MCF 10A (cell line): ENCODE data around the gene SMOC2. TPM values are rescaled to one million over a fixed set of nuclear protein-coding genes. Genes with fewer than 3 reads are reported as not detected.
"Not testable (repeated sequence)": the region's sequence is repeated elsewhere in the genome, so short reads cannot be mapped to it uniquely, and the experiment has no call there.

Source experiments
- BruUV-seq: library from RNA; stranded (reverse); fragments of 400-500 nt; replicated peaks from 2 replicates; lab custom pipeline; 2021; lab: Mats Ljungman, UMichigan
- CTCF ChIA-PET: fragments of 300-600 bp; sonication (Branson Sonifier 250); formaldehyde crosslinking; extraction: SDS; loops from one replicate; lab custom pipeline; 2021; ENCODE audit warnings: antibody characterized with exemption, inconsistent platforms; lab: Yijun Ruan, JAX
- POLR2A ChIA-PET: fragments of 300-600, 350-650 bp; sonication (Branson Sonifier 250); formaldehyde crosslinking; extraction: SDS; loops from one replicate; lab custom pipeline; 2020; ENCODE audit warnings: antibody characterized with exemption, inconsistent platforms; lab: Yijun Ruan, JAX
- DNase-seq: peaks from one replicate; pipeline ENCODE4 v3.0.0-alpha.2; 2018; ENCODE audit not compliant: unreplicated experiment
- H3K27ac Mint-ChIP-seq: one replicate; pipeline ENCODE4 v1.8.0; 2022; ENCODE audit warnings: mild to moderate bottlenecking, low read depth, mixed read lengths; ENCODE audit not compliant: unreplicated experiment
- H3K27me3 Mint-ChIP-seq: one replicate; pipeline ENCODE4 v1.8.0; 2022; ENCODE audit warnings: mixed read lengths; ENCODE audit not compliant: insufficient read depth, unreplicated experiment
- H3K36me3 Mint-ChIP-seq: one replicate; pipeline ENCODE4 v1.8.0; 2022; ENCODE audit warnings: mild to moderate bottlenecking, moderate library complexity, mixed read lengths; ENCODE audit not compliant: insufficient read depth, unreplicated experiment
- H3K4me1 Mint-ChIP-seq: one replicate; pipeline ENCODE4 v1.8.0; 2022; ENCODE audit warnings: mixed read lengths; ENCODE audit not compliant: insufficient read depth, unreplicated experiment
- H3K4me3 Mint-ChIP-seq: one replicate; pipeline ENCODE4 v1.8.0; 2022; ENCODE audit warnings: mild to moderate bottlenecking, moderate library complexity, mixed read lengths; ENCODE audit not compliant: unreplicated experiment
- H3K9me3 Mint-ChIP-seq: one replicate; pipeline ENCODE4 v1.8.0; 2022; ENCODE audit warnings: mixed read lengths; ENCODE audit not compliant: unreplicated experiment
- intact Hi-C: fragments of 100-400 bp; cut with micrococcal nuclease; formaldehyde crosslinking; loops from 2 replicates; pipeline ENCODE4 v1.14.1; 2022
- total RNA-seq: library from RNA; stranded (reverse); gene quantifications from 2 replicates; pipeline ENCODE4 v1.2.3, GENCODE V29; 2022
- TF ChIP-seq, protein P1 (sequence below): fragments of 200-600 bp; IDR thresholded peaks from one replicate; pipeline ENCODE4 v1.8.0; 2022; ENCODE audit warnings: antibody characterized with exemption, mild to moderate bottlenecking; ENCODE audit not compliant: unreplicated experiment

The SMOC2 gene
- total RNA-seq, 1 experiment from 2014 or later = not detected

DNA sequence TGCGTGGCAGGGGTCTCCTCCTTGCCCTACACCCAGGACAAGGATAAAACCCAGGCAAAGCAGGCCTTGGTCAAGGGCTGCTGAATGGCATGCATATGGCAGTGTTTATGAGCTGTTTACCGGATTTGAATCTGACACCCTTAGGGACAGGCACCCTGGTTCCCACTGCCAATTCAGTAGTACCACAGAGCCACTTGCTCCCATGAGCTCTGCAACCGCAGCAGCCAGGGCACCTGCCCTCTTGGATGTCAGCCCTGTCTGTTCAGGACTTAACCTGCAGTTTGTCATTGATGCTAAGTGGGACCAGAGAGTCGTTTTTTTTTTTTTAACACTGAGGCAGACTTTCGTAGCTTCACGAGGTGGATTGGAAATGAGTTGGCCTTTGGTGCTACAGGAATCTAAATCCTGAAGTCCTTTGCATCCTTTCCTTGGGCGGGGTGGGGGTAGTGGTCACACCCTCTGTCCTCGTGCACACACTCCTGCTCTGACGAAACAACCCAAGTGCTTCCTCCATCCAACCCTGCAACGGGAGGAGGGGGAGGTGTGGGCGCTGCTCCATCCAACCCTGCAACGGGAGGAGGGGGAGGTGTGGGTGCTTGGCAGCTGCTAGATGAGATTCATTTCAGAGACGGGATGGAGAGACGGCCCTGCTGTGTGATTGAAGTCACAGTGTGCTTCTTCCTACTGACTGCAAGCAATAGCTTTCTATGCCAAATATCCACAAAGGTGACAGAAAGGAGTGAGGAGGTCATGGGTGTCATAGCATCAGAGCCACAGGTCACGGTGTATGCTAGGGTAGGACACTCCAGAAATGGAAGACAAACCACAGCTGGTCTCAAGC lies 166.5 kb downstream of the SMOC2 start:
- no peak for DNase-seq
- TF ChIP-seq, protein P1, sequence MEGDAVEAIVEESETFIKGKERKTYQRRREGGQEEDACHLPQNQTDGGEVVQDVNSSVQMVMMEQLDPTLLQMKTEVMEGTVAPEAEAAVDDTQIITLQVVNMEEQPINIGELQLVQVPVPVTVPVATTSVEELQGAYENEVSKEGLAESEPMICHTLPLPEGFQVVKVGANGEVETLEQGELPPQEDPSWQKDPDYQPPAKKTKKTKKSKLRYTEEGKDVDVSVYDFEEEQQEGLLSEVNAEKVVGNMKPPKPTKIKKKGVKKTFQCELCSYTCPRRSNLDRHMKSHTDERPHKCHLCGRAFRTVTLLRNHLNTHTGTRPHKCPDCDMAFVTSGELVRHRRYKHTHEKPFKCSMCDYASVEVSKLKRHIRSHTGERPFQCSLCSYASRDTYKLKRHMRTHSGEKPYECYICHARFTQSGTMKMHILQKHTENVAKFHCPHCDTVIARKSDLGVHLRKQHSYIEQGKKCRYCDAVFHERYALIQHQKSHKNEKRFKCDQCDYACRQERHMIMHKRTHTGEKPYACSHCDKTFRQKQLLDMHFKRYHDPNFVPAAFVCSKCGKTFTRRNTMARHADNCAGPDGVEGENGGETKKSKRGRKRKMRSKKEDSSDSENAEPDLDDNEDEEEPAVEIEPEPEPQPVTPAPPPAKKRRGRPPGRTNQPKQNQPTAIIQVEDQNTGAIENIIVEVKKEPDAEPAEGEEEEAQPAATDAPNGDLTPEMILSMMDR = no peak
- H3K4me1 Mint-ChIP-seq = peaks cover 15% of the 10 kb centered on the region
- ChIA-PET CTCF (interaction anchor here (0.6 kb wide), 1 partner anchor 52 kb away, joined by 3 read pairs; no protein-coding TSS in a partner anchor), POLR2A (no interaction called here)
- no peak overlapping the region for H3K4me3 Mint-ChIP-seq
- intact Hi-C loops = no loop called here
- peaks cover 25% of the 10 kb centered on the region for H3K27me3 Mint-ChIP-seq
- no peaks in the 10 kb centered on the region for H3K9me3 Mint-ChIP-seq
- BruUV-seq = no TSS peak
- no peak overlapping the region for H3K27ac Mint-ChIP-seq
- H3K36me3 Mint-ChIP-seq = no peaks in the 10 kb centered on the region

DNA sequence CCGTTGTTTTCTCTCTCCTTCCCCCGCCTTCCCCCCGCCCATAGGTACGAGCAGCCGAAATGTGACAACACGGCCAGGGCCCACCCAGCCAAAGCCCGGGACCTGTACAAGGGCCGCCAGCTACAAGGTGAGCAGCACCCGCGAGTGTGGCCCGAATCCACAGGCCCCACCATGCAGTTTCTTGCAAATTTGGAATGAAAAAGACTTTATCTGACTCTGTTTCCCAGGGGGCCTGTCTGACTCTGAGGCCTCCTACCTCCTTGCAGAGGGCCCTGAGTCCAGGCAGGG lies 167.1 kb downstream of the SMOC2 start:
- no peaks in the 10 kb centered on the region for H3K36me3 Mint-ChIP-seq
- H3K27me3 Mint-ChIP-seq = peaks cover 19% of the 10 kb centered on the region
- no peaks in the 10 kb centered on the region for H3K9me3 Mint-ChIP-seq
- no TSS peak for BruUV-seq
- TF ChIP-seq, protein P1 = no peak
- intact Hi-C loops = no loop called here
- no peak for DNase-seq
- ChIA-PET POLR2A (no interaction called here), CTCF (no interaction called here)
- H3K4me1 Mint-ChIP-seq = peaks cover 15% of the 10 kb centered on the region
- no peak overlapping the region for H3K27ac Mint-ChIP-seq
- no peak overlapping the region for H3K4me3 Mint-ChIP-seq

DNA sequence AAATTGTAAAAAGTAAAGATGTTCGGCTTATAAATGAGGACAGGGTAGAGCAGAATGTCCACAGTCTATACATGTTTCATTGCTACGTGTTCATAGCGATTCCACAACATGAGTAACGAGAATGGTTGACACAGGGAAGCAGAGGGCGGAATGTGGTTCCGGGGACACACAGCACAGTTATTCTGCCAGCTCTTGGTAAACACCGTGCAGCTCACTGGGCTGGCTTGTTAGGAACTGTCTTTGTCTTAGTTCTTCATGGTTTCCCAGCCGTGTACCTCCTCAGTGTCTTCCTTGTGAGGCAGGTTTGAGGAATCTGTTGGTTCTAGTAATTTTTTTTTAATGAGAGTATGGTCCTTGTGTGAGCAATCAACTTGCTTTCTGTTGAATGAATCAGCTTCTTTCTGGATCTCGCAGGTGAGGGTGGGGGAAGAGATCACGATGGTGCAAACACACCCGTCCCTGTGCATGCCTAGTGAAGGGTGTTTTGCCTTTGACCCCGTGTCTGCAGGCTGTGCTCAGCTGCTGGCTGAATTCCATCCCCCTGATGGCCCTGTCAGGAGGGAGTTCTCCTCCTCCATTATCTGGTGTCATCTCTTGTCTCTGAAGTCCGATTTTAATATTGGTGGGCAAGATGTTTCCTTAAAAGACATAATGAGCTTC lies 168.2 kb downstream of the SMOC2 start:
- intact Hi-C loops = no loop called here
- TF ChIP-seq, protein P1 = no peak
- no TSS peak for BruUV-seq
- peaks cover 15% of the 10 kb centered on the region for H3K4me1 Mint-ChIP-seq
- H3K36me3 Mint-ChIP-seq = no peaks in the 10 kb centered on the region
- ChIA-PET POLR2A (no interaction called here), CTCF (interaction anchor here (0.6 to 0.9 kb wide), 4 partner anchors 18 to 276 kb away, joined by 3 to 4 read pairs (median 3); no protein-coding TSS in a partner anchor)
- DNase-seq = no peak
- no peak overlapping the region for H3K4me3 Mint-ChIP-seq
- no peaks in the 10 kb centered on the region for H3K9me3 Mint-ChIP-seq
- peaks cover 14% of the 10 kb centered on the region for H3K27me3 Mint-ChIP-seq
- H3K27ac Mint-ChIP-seq = peak overlapping the region; percentile 18

DNA sequence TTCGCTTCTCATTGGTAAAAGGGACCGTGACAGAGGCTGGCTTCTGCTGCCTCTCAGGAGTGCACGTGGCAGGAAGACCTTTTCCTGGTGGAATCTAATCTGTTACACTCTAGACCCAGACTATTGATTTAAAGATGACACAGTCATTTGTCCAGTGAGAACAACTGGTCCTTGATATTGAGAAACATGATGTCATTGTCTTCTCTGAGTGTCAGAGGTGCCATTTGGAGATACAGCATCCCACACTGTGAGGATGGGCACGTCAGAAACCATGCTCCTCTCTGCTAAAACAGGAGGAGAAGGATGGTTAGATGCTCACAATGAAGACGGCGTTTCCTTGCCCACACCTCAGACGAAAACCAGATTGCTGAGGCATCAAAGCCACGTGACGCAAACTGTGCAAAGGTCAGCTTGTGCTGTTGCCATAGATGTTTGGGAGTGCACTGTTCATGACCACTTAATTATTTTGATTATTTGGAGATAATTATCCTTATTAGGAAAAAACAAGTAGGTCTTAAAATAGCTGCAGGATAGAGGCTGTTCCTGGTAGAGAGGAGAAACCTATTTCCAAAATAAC lies 169.0 kb downstream of the SMOC2 start:
- H3K4me3 Mint-ChIP-seq = no peak overlapping the region
- H3K27ac Mint-ChIP-seq = no peak overlapping the region
- ChIA-PET POLR2A (no interaction called here), CTCF (interaction anchor here (0.6 to 1.2 kb wide), 3 partner anchors 194 to 471 kb away, joined by 3 to 4 read pairs (median 3); no protein-coding TSS in a partner anchor)
- peaks cover 6% of the 10 kb centered on the region for H3K27me3 Mint-ChIP-seq
- TF ChIP-seq, protein P1 = no peak
- H3K9me3 Mint-ChIP-seq = peaks cover under 1% of the 10 kb centered on the region
- no peak for DNase-seq
- no TSS peak for BruUV-seq
- H3K4me1 Mint-ChIP-seq = peaks cover 15% of the 10 kb centered on the region
- intact Hi-C loops = no loop called here
- H3K36me3 Mint-ChIP-seq = no peaks in the 10 kb centered on the region

DNA sequence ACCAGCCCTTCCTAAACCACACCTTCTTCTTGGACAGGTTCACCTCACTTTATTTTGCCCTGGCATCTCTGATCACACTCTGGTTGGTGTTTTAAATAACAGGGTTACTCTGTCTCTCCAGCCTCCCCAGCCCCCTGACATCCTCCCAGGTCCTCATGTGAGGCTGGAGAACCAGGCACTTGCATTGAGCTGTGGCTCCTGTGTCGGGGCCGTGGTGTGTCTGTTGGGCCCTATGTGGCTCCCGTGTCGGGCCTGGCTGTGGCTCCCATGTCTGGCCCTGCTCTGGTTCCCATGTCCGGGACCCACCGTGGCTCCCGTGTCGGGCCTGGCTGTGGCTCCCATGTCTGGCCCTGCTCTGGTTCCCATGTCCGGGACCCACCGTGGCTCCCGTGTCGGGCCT lies 170.0 kb downstream of the SMOC2 start:
- intact Hi-C loops, H3K4me3 Mint-ChIP-seq, H3K36me3 Mint-ChIP-seq, H3K9me3 Mint-ChIP-seq, DNase-seq, H3K27ac Mint-ChIP-seq, BruUV-seq, POLR2A ChIA-PET, H3K27me3 Mint-ChIP-seq: not testable (repeated sequence)
- CTCF ChIA-PET = interaction anchor here (1.2 kb wide), 1 partner anchor 193 kb away, joined by 3 read pairs; no protein-coding TSS in a partner anchor
- H3K4me1 Mint-ChIP-seq = peaks cover 15% of the 10 kb centered on the region
